Measurements from ENCODE around the gene NSDHL.
A peak's percentile ranks its signal among the peaks of the same experiment; 100 is the strongest.
"Not testable (repeated sequence)": the region's sequence is repeated elsewhere in the genome, so short reads cannot be mapped to it uniquely, and the experiment has no call there.

Gene NSDHL

DNA sequence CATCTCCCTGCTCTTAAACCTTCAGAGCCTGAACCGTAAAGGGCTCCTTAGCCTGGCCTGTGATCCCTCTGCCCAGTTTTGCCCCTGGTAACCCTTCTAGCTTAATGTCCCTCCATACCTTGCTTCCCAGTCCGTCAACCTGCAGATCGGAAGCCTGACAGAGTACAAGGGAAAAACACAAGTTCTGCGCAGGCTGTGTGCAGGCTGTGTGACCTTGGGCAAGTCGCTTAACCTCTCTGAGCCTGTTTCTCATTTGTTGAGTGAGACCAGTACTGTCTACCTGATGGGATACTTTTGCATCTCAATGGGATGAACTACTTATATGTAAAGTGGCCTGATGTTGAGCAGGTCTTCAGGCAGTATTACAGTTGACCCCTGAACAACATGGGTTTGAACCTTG, 1.7 kb downstream of the NSDHL start:
- H4K20me1 ChIP-seq = peaks cover 0 to 37% (median 6%) of the 10 kb centered on the region in 11 experiments; a peak in 11 of 22 replicates
- H3K4me3 ChIP-seq = peak overlapping the region in 5 of 10 experiments; percentile 69 to 82 (median 72); a peak in 6 of 20 replicates
- no peak overlapping the region for H3K27ac ChIP-seq

GRCh38 chrX:152833378-152833777, 2.5 kb downstream of the NSDHL start:
- Histone ChIP-seq H4K20me1 (peaks cover 0 to 37% (median 6%) of the 10 kb centered on the region in 11 experiments; a peak in 11 of 22 replicates), H3K9ac (no peak overlapping the region; a peak in 1 of 22 replicates), H3K9me3 (replicated peaks in 1 of 11) (peaks cover 0 to 10% (median 5%) of the 10 kb centered on the region in 11 experiments; a peak in 11 of 22 replicates), H3K4me3 (no peak overlapping the region), H3K27me3 (peaks cover 36 to 67% (median 61%) of the 10 kb centered on the region in 11 experiments), H3K27ac (no peak overlapping the region), H3K4me1 (peaks cover 13 to 20% (median 17%) of the 10 kb centered on the region in 10 experiments; a peak in 17 of 20 replicates), H3K36me3 (peaks cover 0 to 22% (median 5%) of the 10 kb centered on the region in 11 experiments; a peak in 6 of 22 replicates), H3K4me2 (no peak overlapping the region)
- TF ChIP-seq Cebpa-rat (IDR thresholded peaks at IDR 0.05) = no peak

More for the DNA sequence above, 1.7 kb downstream of the NSDHL start:
- H3K36me3 ChIP-seq = peaks cover 0 to 22% (median 5%) of the 10 kb centered on the region in 11 experiments; a peak in 6 of 22 replicates
- no peak for TF ChIP-seq Cebpa-rat (IDR thresholded peaks at IDR 0.05)
- H3K4me2 ChIP-seq = peak overlapping the region; percentile 73 to 90 (median 84); a peak in 20 of 22 replicates
- H3K27me3 ChIP-seq = peaks cover 41 to 74% (median 67%) of the 10 kb centered on the region in 11 experiments
- peaks cover 13 to 20% (median 17%) of the 10 kb centered on the region in 10 experiments; a peak in 17 of 20 replicates for H3K4me1 ChIP-seq
- peaks cover 0 to 10% (median 5%) of the 10 kb centered on the region in 11 experiments; a peak in 11 of 22 replicates for H3K9me3 ChIP-seq (replicated peaks in 1 of 11)
- peak overlapping the region in 1 of 11 experiments; percentile 82; a peak in 4 of 22 replicates for H3K9ac ChIP-seq

GRCh38 chrX:152835470-152835869, 4.6 kb downstream of the NSDHL start:
- Histone ChIP-seq H3K27me3 (peaks cover 38 to 67% (median 60%) of the 10 kb centered on the region in 11 experiments), H3K4me1 (peaks cover 9 to 15% (median 13%) of the 10 kb centered on the region in 10 experiments; a peak in 17 of 20 replicates), H3K9me3 (replicated peaks in 1 of 11) (peaks cover 0 to 16% (median 9%) of the 10 kb centered on the region in 11 experiments; a peak in 13 of 22 replicates), H3K36me3 (peaks cover 0 to 18% (median 6%) of the 10 kb centered on the region in 11 experiments; a peak in 9 of 22 replicates), H4K20me1 (peaks cover 0 to 38% (median 7%) of the 10 kb centered on the region in 11 experiments; a peak in 12 of 22 replicates)
- not testable (repeated sequence) for H3K27ac ChIP-seq, H3K4me3 ChIP-seq, H3K4me2 ChIP-seq, H3K9ac ChIP-seq

DNA sequence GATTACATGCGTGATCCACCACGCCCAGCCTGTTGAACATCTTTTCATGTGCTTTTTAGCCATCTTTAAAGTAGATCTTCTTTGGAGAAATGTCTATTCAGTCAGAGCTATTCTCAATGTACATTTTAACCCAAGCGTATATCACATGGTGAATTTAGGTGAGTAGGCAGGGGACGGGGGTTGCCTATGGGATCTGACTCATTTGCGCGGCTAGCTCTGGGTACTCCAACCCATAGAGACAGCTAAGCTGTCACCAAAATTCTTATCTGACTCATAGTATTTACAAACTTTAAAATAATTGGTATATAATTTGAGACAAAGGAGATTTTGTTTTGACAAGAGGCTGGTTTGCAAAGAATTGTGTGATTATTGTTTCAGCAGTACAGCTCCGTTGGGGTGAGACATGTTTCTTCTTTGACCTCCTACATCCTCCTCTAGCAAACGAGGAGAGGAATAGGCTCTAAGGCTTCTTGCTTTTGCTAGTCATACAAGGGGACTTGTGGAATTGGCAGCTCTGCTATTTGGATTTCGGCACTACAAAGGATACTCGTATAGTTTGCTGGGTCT, 12.0 kb downstream of the NSDHL start:
- no peak for TF ChIP-seq Cebpa-rat (IDR thresholded peaks at IDR 0.05)
- Histone ChIP-seq H3K9me3 (replicated peaks in 1 of 11) (peaks cover 0 to 25% (median 4%) of the 10 kb centered on the region in 11 experiments; a peak in 8 of 22 replicates), H3K4me3 (no peak overlapping the region), H3K36me3 (peaks cover 0 to 33% (median 16%) of the 10 kb centered on the region in 11 experiments; a peak in 14 of 22 replicates), H3K27me3 (peaks cover 77 to 96% (median 92%) of the 10 kb centered on the region in 11 experiments), H3K4me1 (peaks cover 0 to 4% (median 0%) of the 10 kb centered on the region in 10 experiments; a peak in 3 of 20 replicates), H3K27ac (no peak overlapping the region), H4K20me1 (peaks cover 0 to 59% (median 17%) of the 10 kb centered on the region in 11 experiments; a peak in 12 of 22 replicates), H3K4me2 (no peak overlapping the region), H3K9ac (no peak overlapping the region)

DNA sequence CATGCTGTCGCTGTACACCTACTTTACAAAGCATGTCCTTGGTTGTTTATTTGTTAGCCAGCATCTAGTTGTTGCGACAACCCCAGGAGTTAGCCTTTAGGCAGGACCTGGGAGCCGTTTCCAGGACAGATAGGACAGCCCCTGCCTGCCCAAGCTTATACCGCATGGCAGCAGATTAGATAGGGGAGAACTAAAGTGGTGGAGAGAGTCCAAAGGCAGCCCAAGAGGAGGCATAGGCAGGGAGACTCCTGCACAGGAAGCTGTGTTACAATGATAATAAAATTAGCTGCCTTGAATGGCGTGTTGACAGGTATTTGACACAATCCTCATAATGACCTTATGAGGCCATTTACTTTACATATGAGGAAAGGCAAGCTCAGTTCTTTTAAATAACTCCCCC, 13.0 kb downstream of the NSDHL start:
- H3K4me2 ChIP-seq = no peak overlapping the region
- peaks cover 0 to 25% (median 3%) of the 10 kb centered on the region in 11 experiments; a peak in 8 of 22 replicates for H3K9me3 ChIP-seq (replicated peaks in 1 of 11)
- H3K36me3 ChIP-seq = peaks cover 0 to 38% (median 17%) of the 10 kb centered on the region in 11 experiments; a peak in 15 of 22 replicates
- no peak for TF ChIP-seq Cebpa-rat (IDR thresholded peaks at IDR 0.05)
- peaks cover 0 to 4% (median 0%) of the 10 kb centered on the region in 10 experiments; a peak in 3 of 20 replicates for H3K4me1 ChIP-seq
- no peak overlapping the region for H3K4me3 ChIP-seq
- H3K9ac ChIP-seq = no peak overlapping the region
- H3K27ac ChIP-seq = no peak overlapping the region
- peaks cover 82 to 100% (median 98%) of the 10 kb centered on the region in 11 experiments for H3K27me3 ChIP-seq
- peaks cover 0 to 62% (median 17%) of the 10 kb centered on the region in 11 experiments; a peak in 13 of 22 replicates for H4K20me1 ChIP-seq

- peaks cover 83 to 100% (median 98%) of the 10 kb centered on the region in 11 experiments for H3K27me3 ChIP-seq
- no peak overlapping the region for H3K9ac ChIP-seq
- no peak overlapping the region for H3K4me3 ChIP-seq
- H3K4me1 ChIP-seq = peaks cover 0 to 4% (median 0%) of the 10 kb centered on the region in 10 experiments; a peak in 3 of 20 replicates
- peaks cover 0 to 25% (median 0%) of the 10 kb centered on the region in 11 experiments; a peak in 8 of 22 replicates for H3K9me3 ChIP-seq (replicated peaks in 1 of 11)
- peaks cover 0 to 42% (median 17%) of the 10 kb centered on the region in 11 experiments; a peak in 18 of 22 replicates for H3K36me3 ChIP-seq
- no peak overlapping the region for H3K4me2 ChIP-seq
- H4K20me1 ChIP-seq = peaks cover 0 to 66% (median 17%) of the 10 kb centered on the region in 11 experiments; a peak in 13 of 22 replicates
- no peak overlapping the region for H3K27ac ChIP-seq
- no peak for TF ChIP-seq Cebpa-rat (IDR thresholded peaks at IDR 0.05)
These were observed 13.4 kb downstream of the NSDHL start for GRCh38 chrX:152844256-152844655.

GRCh38 chrX:152845618-152846240, 14.9 kb downstream of the NSDHL start:
- Histone ChIP-seq H3K27me3 (peaks cover 84 to 100% (median 98%) of the 10 kb centered on the region in 11 experiments), H3K36me3 (peaks cover 0 to 53% (median 24%) of the 10 kb centered on the region in 11 experiments; a peak in 21 of 22 replicates), H3K27ac (no peak overlapping the region), H3K4me3 (no peak overlapping the region), H3K4me2 (no peak overlapping the region), H3K9ac (no peak overlapping the region), H3K9me3 (replicated peaks in 1 of 11) (peaks cover 0 to 30% (median under 1%) of the 10 kb centered on the region in 11 experiments; a peak in 8 of 22 replicates), H3K4me1 (peaks cover 0 to 11% (median 5%) of the 10 kb centered on the region in 10 experiments; a peak in 6 of 20 replicates), H4K20me1 (peaks cover 0 to 73% (median 15%) of the 10 kb centered on the region in 11 experiments; a peak in 14 of 22 replicates)
- no peak for TF ChIP-seq Cebpa-rat (IDR thresholded peaks at IDR 0.05)

- no peak for TF ChIP-seq Cebpa-rat (IDR thresholded peaks at IDR 0.05)
- H3K27ac ChIP-seq = no peak overlapping the region
- H3K36me3 ChIP-seq = peaks cover 14 to 57% (median 30%) of the 10 kb centered on the region in 11 experiments
These were observed 16.4 kb downstream of the NSDHL start for GRCh38 chrX:152847281-152847680.

More at GRCh38 chrX:152847281-152847680, 16.4 kb downstream of the NSDHL start:
- Histone ChIP-seq H3K9me3 (replicated peaks in 1 of 11) (peaks cover 0 to 35% (median 10%) of the 10 kb centered on the region in 11 experiments; a peak in 7 of 22 replicates), H3K4me2 (no peak overlapping the region), H4K20me1 (peaks cover 0 to 68% (median 15%) of the 10 kb centered on the region in 11 experiments; a peak in 14 of 22 replicates), H3K4me1 (peaks cover 0 to 11% (median 5%) of the 10 kb centered on the region in 10 experiments; a peak in 6 of 20 replicates), H3K4me3 (no peak overlapping the region), H3K9ac (no peak overlapping the region), H3K27me3 (peaks cover 93 to 100% (median 98%) of the 10 kb centered on the region in 11 experiments)
